Esophagus squamous epithelium (tissue), 5 donors: ENCODE data around the gene QARS1. TPM values are rescaled to one million over a fixed set of nuclear protein-coding genes. Genes with fewer than 3 reads are reported as not detected.
A peak's percentile ranks its signal among the peaks of the same experiment; 100 is the strongest.

Experiments
- DNase-seq: peaks from one replicate; lab custom pipeline; 2025; lab: John Stamatoyannopoulos, UW
- H3K27ac ChIP-seq, 4 donors: fragments of 200-600 bp; sonication (generic); one replicate each; pipeline ENCODE4 v1.5.1; 2016 to 2019; ENCODE audit warnings: mild to moderate bottlenecking in 1 of 4
- H3K27me3 ChIP-seq, 4 donors: fragments of 200-600 bp; sonication (generic); 1 replicate in 3 of 4; 2 replicates in 1 of 4; pipeline versions ENCODE4 v1.5.1 to v1.6.0; 2017 to 2021; ENCODE audit warnings: antibody characterized with exemption in 1 of 4
- H3K36me3 ChIP-seq, 3 donors: fragments of 200-600 bp; sonication (generic); one replicate each; pipeline ENCODE4 v1.5.1; 2016 to 2019
- H3K4me1 ChIP-seq, 3 donors: fragments of 200-600 bp; sonication (generic); one replicate each; pipeline ENCODE4 v1.5.1; 2017 to 2019
- H3K4me3 ChIP-seq, 4 donors: fragments of 200-600 bp; sonication (generic); 1 replicate in 3 of 4; 2 replicates in 1 of 4; pipeline ENCODE4 v1.5.1; 2016 to 2019; ENCODE audit warnings: mild to moderate bottlenecking in 2 of 4, moderate library complexity in 1 of 4
- H3K9me3 ChIP-seq, 3 donors: fragments of 200-600 bp; sonication (generic); one replicate each; pipeline ENCODE4 v1.5.1; 2016 to 2019
- POLR2A ChIP-seq, 4 donors: fragments of 450-650 bp; IDR thresholded peaks; one replicate each; pipeline ENCODE4 v1.6.1; 2017; ENCODE audit warnings: antibody characterized with exemption in 4 of 4, mild to moderate bottlenecking in 4 of 4, moderate library complexity in 3 of 4
- WGBS, 2 donors: methylation state at CpG; one replicate each; pipeline ENCODE4 v1.1.5; 2018; 5-methylcytosine and 5-hydroxymethylcytosine counted together
- intact Hi-C: fragments of 100-400 bp; cut with DNase I; formaldehyde crosslinking; loops from one replicate; pipeline ENCODE4 v1.15.0; 2022
- total RNA-seq, 4 donors: library from RNA; depleted of rRNA; stranded (reverse); fragments of >200 nt; gene quantifications; one replicate each; pipeline ENCODE4 v1.1.0, GENCODE V29; 2016
- TF ChIP-seq, protein P1 (sequence below), 6 experiments: fragments of 450-650 bp in 4 of 6; fragments of 200-600 bp in 2 of 6; sonication (generic) in 2 of 6; IDR thresholded peaks; one replicate each; pipeline ENCODE4 v1.5.1; 2016 to 2019; ENCODE audit warnings: antibody characterized with exemption in 6 of 6, mild to moderate bottlenecking in 4 of 6, moderate library complexity in 4 of 6
- donor health status: DM: yes; HTN: yes; CAD: no.

QARS1 gene
- total RNA-seq, 4 donors from 2014 or later = 236 to 290 (median 265) TPM

DNA sequence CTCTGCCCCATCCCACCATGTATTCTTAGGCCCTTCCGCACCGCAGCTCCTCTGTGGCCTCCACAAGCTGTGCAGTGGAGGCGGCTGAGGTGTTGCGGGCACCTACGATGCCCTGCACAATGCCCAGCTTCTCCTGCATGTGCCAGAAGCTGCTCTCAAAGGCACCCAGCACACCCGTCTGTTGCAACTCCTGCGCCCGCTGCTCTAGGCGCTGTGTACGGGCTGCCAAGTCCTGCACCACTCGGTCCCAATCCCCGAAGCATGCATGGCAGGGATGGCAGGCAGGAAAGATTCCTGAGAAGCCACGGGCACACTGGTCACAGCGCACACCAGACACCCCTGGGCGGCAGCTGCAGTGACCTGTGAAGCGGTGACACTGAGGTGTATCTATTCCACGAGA is 19.1 kb upstream of the QARS1 start:
- 93 to 100% methylated on average over 1 to 9 of the region's 17 CpGs for WGBS, 2 donors
- peaks cover 27 to 83% (median 50%) of the 10 kb centered on the region in 3 donors for H3K36me3 ChIP-seq
- TF ChIP-seq POLR2A (IDR thresholded peaks at IDR 0.05) = no peak
- TF ChIP-seq, protein P1, sequence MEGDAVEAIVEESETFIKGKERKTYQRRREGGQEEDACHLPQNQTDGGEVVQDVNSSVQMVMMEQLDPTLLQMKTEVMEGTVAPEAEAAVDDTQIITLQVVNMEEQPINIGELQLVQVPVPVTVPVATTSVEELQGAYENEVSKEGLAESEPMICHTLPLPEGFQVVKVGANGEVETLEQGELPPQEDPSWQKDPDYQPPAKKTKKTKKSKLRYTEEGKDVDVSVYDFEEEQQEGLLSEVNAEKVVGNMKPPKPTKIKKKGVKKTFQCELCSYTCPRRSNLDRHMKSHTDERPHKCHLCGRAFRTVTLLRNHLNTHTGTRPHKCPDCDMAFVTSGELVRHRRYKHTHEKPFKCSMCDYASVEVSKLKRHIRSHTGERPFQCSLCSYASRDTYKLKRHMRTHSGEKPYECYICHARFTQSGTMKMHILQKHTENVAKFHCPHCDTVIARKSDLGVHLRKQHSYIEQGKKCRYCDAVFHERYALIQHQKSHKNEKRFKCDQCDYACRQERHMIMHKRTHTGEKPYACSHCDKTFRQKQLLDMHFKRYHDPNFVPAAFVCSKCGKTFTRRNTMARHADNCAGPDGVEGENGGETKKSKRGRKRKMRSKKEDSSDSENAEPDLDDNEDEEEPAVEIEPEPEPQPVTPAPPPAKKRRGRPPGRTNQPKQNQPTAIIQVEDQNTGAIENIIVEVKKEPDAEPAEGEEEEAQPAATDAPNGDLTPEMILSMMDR (IDR thresholded peaks at IDR 0.05) = no peak
- H3K4me3 ChIP-seq = no peak overlapping the region
- H3K27ac ChIP-seq = no peak overlapping the region
- intact Hi-C loops = no loop called here
- no peaks in the 10 kb centered on the region for H3K9me3 ChIP-seq
- DNase-seq = no peak
- no peaks in the 10 kb centered on the region for H3K27me3 ChIP-seq
- H3K4me1 ChIP-seq = peaks cover 11 to 24% (median 19%) of the 10 kb centered on the region in 3 donors

DNA sequence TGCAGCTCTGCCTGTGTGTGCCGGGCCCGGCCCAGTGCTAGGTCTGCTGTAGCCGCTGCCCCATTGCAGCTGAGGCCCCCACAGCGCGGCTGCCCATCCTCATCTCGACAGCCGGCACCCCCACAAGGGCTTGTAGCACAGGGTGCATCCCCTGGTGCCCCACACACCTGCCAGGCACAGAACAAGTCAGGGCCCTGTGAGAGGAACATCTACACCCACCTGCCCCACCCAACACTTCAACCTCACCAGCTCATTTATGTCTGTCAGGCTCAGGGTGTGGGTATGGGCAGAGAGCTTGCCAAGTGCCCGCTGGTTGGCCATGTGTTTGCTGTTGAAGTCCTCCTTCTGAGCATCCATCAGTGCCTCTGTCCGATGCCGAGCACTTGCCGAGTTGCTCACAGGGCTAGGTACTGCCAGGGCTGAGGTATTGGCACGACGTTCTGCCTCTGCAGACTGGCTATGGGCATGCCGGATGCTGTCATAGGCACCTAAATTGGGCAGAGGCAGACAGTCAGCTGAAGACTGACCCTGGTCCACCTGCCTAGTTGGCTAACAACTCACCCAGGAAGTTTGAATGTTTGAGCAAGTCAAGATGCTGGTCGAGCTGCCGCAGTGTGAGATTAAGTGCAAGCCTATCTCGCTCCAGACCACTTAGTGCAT is 18.5 kb upstream of the QARS1 start:
- Histone ChIP-seq H3K4me1 (peaks cover 11 to 29% (median 21%) of the 10 kb centered on the region in 3 donors), H3K27me3 (no peaks in the 10 kb centered on the region), H3K36me3 (peaks cover 32 to 83% (median 49%) of the 10 kb centered on the region in 3 donors), H3K4me3 (no peak overlapping the region), H3K9me3 (no peaks in the 10 kb centered on the region), H3K27ac (no peak overlapping the region)
- TF ChIP-seq, protein P1 (IDR thresholded peaks at IDR 0.05) = no peak
- intact Hi-C loops = no loop called here
- no peak for DNase-seq
- WGBS, 2 donors = 84 to 87% methylated on average over 10 of the region's 17 CpGs

DNA sequence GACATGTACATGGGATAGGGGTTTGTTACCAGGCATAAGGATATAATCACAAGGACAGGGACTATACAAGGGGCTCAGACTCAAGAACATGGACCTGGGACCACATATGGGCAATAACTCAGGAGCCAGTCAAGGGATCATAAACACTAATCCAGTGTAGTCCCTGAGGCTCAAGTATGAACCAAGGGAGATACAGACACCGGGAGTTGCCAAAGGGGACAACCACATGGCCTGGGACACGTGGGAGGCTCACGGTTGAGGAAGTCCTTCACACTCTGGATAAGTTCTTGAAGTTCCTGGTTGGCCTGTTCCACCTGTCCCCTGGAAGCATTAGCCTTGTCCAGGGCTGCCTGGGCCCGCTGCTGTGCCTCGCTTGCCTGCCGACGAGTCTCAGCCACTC is 17.9 kb upstream of the QARS1 start:
- H3K4me1 ChIP-seq = peaks cover 11 to 29% (median 21%) of the 10 kb centered on the region in 3 donors
- WGBS, 2 donors = 73 to 100% methylated on average over 1 to 5 of the region's 7 CpGs
- H3K27me3 ChIP-seq = no peaks in the 10 kb centered on the region
- no peaks in the 10 kb centered on the region for H3K9me3 ChIP-seq
- H3K27ac ChIP-seq = no peak overlapping the region
- peaks cover 37 to 84% (median 54%) of the 10 kb centered on the region in 3 donors for H3K36me3 ChIP-seq
- intact Hi-C loops = no loop called here
- no peak for DNase-seq
- H3K4me3 ChIP-seq = no peak overlapping the region
- TF ChIP-seq, protein P1 (IDR thresholded peaks at IDR 0.05) = no peak

DNA sequence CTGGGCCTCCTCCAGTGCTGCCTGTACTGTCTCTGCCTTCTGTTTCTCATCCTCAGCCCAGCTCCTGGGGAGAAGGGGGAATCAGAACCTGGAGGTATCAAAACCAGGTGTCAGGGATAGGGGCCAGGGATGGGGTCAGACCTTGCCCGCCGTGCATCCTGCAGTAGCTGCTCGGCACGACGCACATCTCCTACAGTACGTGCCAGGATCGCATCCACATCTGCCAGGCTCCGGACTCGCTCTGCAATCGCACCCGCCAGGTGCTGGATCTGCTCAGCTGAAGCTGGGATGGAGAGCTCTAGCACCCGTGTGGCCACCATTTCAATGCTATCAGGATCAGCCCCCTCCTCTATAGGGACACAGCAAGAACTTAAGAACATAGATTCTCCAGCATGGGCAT is 17.5 kb upstream of the QARS1 start:
- no peak for DNase-seq
- Histone ChIP-seq H3K27me3 (no peaks in the 10 kb centered on the region), H3K27ac (peak overlapping the region in 2 of 4 donors; percentile 92 to 99), H3K36me3 (peaks cover 42 to 84% (median 58%) of the 10 kb centered on the region in 3 donors), H3K4me3 (no peak overlapping the region), H3K4me1 (peaks cover 11 to 29% (median 21%) of the 10 kb centered on the region in 3 donors), H3K9me3 (no peaks in the 10 kb centered on the region)
- TF ChIP-seq POLR2A (IDR thresholded peaks at IDR 0.05) = no peak
- TF ChIP-seq, protein P1 (IDR thresholded peaks at IDR 0.05) = no peak
- 92 to 97% methylated on average over 9 to 10 of the region's 12 CpGs for WGBS, 2 donors
- intact Hi-C loops = no loop called here

DNA sequence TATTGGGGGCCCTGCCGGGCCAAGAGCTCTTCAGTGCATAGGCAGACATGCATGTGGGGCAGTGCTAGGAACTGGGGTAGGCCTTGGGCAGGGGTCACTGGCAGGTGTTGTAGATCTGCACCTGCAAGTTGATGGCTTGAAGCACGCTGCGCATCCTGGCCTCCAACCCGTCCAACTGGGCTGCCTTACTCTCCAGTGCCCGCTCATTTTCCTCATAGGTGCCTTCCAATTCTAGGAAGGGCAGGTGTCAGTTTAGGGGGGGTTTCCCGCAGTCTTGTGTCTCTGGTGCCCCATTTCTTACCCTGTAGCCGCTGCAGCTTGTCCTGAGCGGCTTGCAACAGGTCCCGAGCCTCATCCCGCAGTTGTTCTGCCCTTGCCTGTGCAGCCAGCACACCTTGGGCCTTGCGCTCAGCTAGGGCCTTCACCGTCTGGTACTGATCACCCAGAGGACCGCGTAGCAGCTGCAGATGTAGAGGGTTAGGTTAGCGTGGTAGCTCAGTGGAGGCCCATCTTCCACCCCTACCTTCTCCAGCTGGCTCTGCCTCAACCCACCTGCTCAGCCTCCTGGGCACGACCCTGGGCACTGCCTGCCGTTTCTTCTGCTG is 16.7 kb upstream of the QARS1 start:
- peaks cover 11 to 29% (median 21%) of the 10 kb centered on the region in 3 donors for H3K4me1 ChIP-seq
- TF ChIP-seq, protein P1 (IDR thresholded peaks at IDR 0.05) = no peak
- no peak for TF ChIP-seq POLR2A (IDR thresholded peaks at IDR 0.05)
- peak overlapping the region; percentile 92 to 99 (median 97) for H3K27ac ChIP-seq
- H3K4me3 ChIP-seq = peak overlapping the region; percentile 84 to 98 (median 90)
- WGBS, 2 donors = 64% methylated on average over 12 to 14 of the region's 17 CpGs
- no peak for DNase-seq
- intact Hi-C loops = no loop called here
- H3K9me3 ChIP-seq = no peaks in the 10 kb centered on the region
- H3K36me3 ChIP-seq = peaks cover 50 to 84% (median 62%) of the 10 kb centered on the region in 3 donors
- no peaks in the 10 kb centered on the region for H3K27me3 ChIP-seq
